Kidney epithelial cell (primary cell): ENCODE data around the gene PGLYRP3. TPM values are rescaled to one million over a fixed set of nuclear protein-coding genes. Genes with fewer than 3 reads are reported as not detected.

Source experiments
- DNase-seq: peaks from one replicate; pipeline ENCODE4 v3.0.0-alpha.2; 2010; ENCODE audit warnings: low read depth
- H3K27me3 ChIP-seq: 2 replicates; pipeline ENCODE4 v1.6.0; 2011; ENCODE audit warnings: low read length; ENCODE audit not compliant: control insufficient read depth, insufficient read depth
- H3K36me3 ChIP-seq: 2 replicates; pipeline ENCODE4 v1.5.1; 2011; ENCODE audit warnings: low read length; ENCODE audit not compliant: control insufficient read depth, insufficient read depth
- H3K4me3 ChIP-seq: 2 replicates; pipeline ENCODE4 v1.5.1; 2011; ENCODE audit warnings: low read depth, mild to moderate bottlenecking, control low read depth, low read length
- CTCF ChIP-seq: IDR thresholded peaks from 2 replicates; pipeline ENCODE4 v1.5.1; 2011; ENCODE audit warnings: mild to moderate bottlenecking, moderate library complexity, low read length, control low read depth, inconsistent platforms; ENCODE audit not compliant: insufficient read depth, poor library complexity, severe bottlenecking
- total RNA-seq: library from RNA; depleted of rRNA; stranded (reverse); fragments of >200 nt; gene quantifications from 2 replicates; pipeline ENCODE4 v1.2.3, GENCODE V29; 2015

PGLYRP3 gene
- total RNA-seq, 1 donor from 2014 or later = not detected

- H3K27me3 ChIP-seq = peaks cover 35% of the 10 kb centered on the region
- no peaks in the 10 kb centered on the region for H3K36me3 ChIP-seq
- TF ChIP-seq CTCF = no peak
- no peak overlapping the region for H3K4me3 ChIP-seq
- no peak for DNase-seq
Measured at GRCh38 chr1:153262070-153262366, 50.7 kb downstream of the PGLYRP3 start.

- peaks cover 35% of the 10 kb centered on the region for H3K27me3 ChIP-seq
- H3K4me3 ChIP-seq = peak overlapping the region; percentile 26
- no peaks in the 10 kb centered on the region for H3K36me3 ChIP-seq
- TF ChIP-seq CTCF = no peak
- DNase-seq = no peak
Measured at GRCh38 chr1:153261281-153262069, 51.3 kb downstream of the PGLYRP3 start.

- peaks cover 35% of the 10 kb centered on the region for H3K27me3 ChIP-seq
- no peak overlapping the region for H3K4me3 ChIP-seq
- DNase-seq = no peak
- no peak for TF ChIP-seq CTCF
- H3K36me3 ChIP-seq = no peaks in the 10 kb centered on the region
Measured at GRCh38 chr1:153260585-153261280, 52.0 kb downstream of the PGLYRP3 start.

- DNase-seq = no peak
- TF ChIP-seq CTCF = no peak
- H3K27me3 ChIP-seq = peaks cover 35% of the 10 kb centered on the region
- H3K36me3 ChIP-seq = no peaks in the 10 kb centered on the region
- no peak within 1 kb of the TSS for H3K4me3 ChIP-seq
Measured at GRCh38 chr1:153259387-153259786, 53.4 kb downstream of the PGLYRP3 start, which contains the start of gene LORICRIN. Gene LORICRIN, plus strand, starts transcription at chr1:153259687. Its CDS starts 1,263 bp downstream, at chr1:153260950.

- DNase-seq = no peak
- Histone ChIP-seq H3K4me3 (no peak overlapping the region), H3K27me3 (no peaks in the 10 kb centered on the region), H3K36me3 (no peaks in the 10 kb centered on the region)
- TF ChIP-seq CTCF = no peak
Measured at GRCh38 chr1:153253693-153254092, 59.1 kb downstream of the PGLYRP3 start.
